CD4-positive, alpha-beta memory T cell (primary cell): Measurements from ENCODE around the gene LIMS2. TPM values are rescaled to one million over a fixed set of nuclear protein-coding genes. Genes with fewer than 3 reads are reported as not detected.

Experiments
- CTCF ChIA-PET: fragments of 350-600 bp; sonication (Branson Sonifier 250); formaldehyde crosslinking; loops from one replicate; lab custom pipeline; 2021; ENCODE audit warnings: inconsistent platforms; ENCODE audit not compliant: partially characterized antibody; lab: Charles Lee
- POLR2A ChIA-PET: fragments of 350-600 bp; sonication (Branson Sonifier 250); formaldehyde crosslinking; loops from one replicate; lab custom pipeline; 2021; ENCODE audit not compliant: partially characterized antibody; lab: Charles Lee
- DNase-seq, 5 donors: peaks; one replicate each; pipeline versions ENCODE4 v3.0.0 to v3.0.0-alpha.2; 2020 to 2022; ENCODE audit warnings: mixed read lengths in 1 of 5
- H3K27ac ChIP-seq: one replicate; pipeline ENCODE4 v1.7.0; 2013; ENCODE audit warnings: low read depth, low read length
- H3K27me3 ChIP-seq: 2 replicates; pipeline ENCODE4 v1.7.0; 2013; ENCODE audit warnings: mild to moderate bottlenecking, low read length, moderate library complexity; ENCODE audit not compliant: insufficient read depth
- H3K36me3 ChIP-seq: 2 replicates; pipeline ENCODE4 v1.7.0; 2013; ENCODE audit warnings: mild to moderate bottlenecking, low read length, moderate library complexity; ENCODE audit not compliant: insufficient read depth
- H3K4me1 ChIP-seq: 2 replicates; pipeline ENCODE4 v1.7.0; 2013; ENCODE audit warnings: mild to moderate bottlenecking, low read length, moderate library complexity; ENCODE audit not compliant: insufficient read depth
- H3K4me3 ChIP-seq, 2 donors: one replicate each; pipeline ENCODE4 v1.7.0; 2013; ENCODE audit warnings: low read length in 2 of 2, mild to moderate bottlenecking in 1 of 2
- H3K9me3 ChIP-seq, 2 donors: one replicate each; pipeline ENCODE4 v1.7.0; 2013; ENCODE audit warnings: low read length in 2 of 2, control low read depth in 1 of 2; ENCODE audit not compliant: control insufficient read depth in 1 of 2
- H3K27ac Mint-ChIP-seq, 7 donors: one replicate each; pipeline ENCODE4 v1.8.0; 2020 to 2021; ENCODE audit warnings: mixed read lengths in 7 of 7, mild to moderate bottlenecking in 6 of 7, inconsistent platforms in 3 of 7, moderate library complexity in 3 of 7
- H3K27me3 Mint-ChIP-seq, 2 donors: one replicate each; pipeline ENCODE4 v1.8.0; 2020 to 2021; ENCODE audit warnings: mixed read lengths in 2 of 2
- H3K36me3 Mint-ChIP-seq, 2 donors: one replicate each; pipeline ENCODE4 v1.8.0; 2020 to 2021; ENCODE audit warnings: mixed read lengths in 2 of 2, inconsistent platforms in 1 of 2, mild to moderate bottlenecking in 1 of 2
- H3K4me1 Mint-ChIP-seq, 4 donors: one replicate each; pipeline ENCODE4 v1.8.0; 2020 to 2021; ENCODE audit warnings: mixed read lengths in 4 of 4, mild to moderate bottlenecking in 1 of 4
- H3K4me3 Mint-ChIP-seq, 8 donors: one replicate each; pipeline ENCODE4 v1.8.0; 2020 to 2021; ENCODE audit warnings: mixed read lengths in 8 of 8, mild to moderate bottlenecking in 7 of 8, moderate library complexity in 6 of 8, inconsistent platforms in 3 of 8
- H3K9me3 Mint-ChIP-seq, 8 donors: one replicate each; pipeline ENCODE4 v1.8.0; 2020 to 2021; ENCODE audit warnings: mixed read lengths in 8 of 8, mild to moderate bottlenecking in 5 of 8, inconsistent platforms in 3 of 8, moderate library complexity in 1 of 8
- intact Hi-C: fragments of 100-400 bp; cut with micrococcal nuclease; formaldehyde crosslinking; loops from one replicate; pipeline ENCODE4 v1.15.1; 2023
- polyA plus RNA-seq, 2 donors: library from polyadenylated mRNA; unstranded; fragments of 300-500 nt; fragmentation: Illumina TruSeq; gene quantifications; one replicate each; pipeline ENCODE4 v1.2.3, GENCODE V29; 2021
- total RNA-seq, 2 experiments: library from RNA; stranded (reverse); gene quantifications; one replicate each; pipeline ENCODE4 v1.2.3, GENCODE V29; 2021

LIMS2 gene
- total and polyA plus RNA-seq, 4 experiments from 2014 or later = 6.0 to 15.9 (median 9.0) TPM

GRCh38 chr2:127590386-127591190, 84.7 kb downstream of the LIMS2 start:
- DNase-seq = no peak
- Histone ChIP-seq H3K9me3 (no peaks in the 10 kb centered on the region), H3K27me3 (no peaks in the 10 kb centered on the region), H3K27ac (no peak overlapping the region), H3K36me3 (no peaks in the 10 kb centered on the region), H3K4me3 (no peak overlapping the region), H3K4me1 (no peaks in the 10 kb centered on the region)
- H3K9me3 Mint-ChIP-seq = no peaks in the 10 kb centered on the region
- H3K4me3 Mint-ChIP-seq = no peak overlapping the region
- H3K27me3 Mint-ChIP-seq = peaks cover 0 to 2% of the 10 kb centered on the region in 2 donors
- POLR2A ChIA-PET = interaction anchor here (0.7 to 1.4 kb wide), 4 partner anchors 9 to 111 kb away, joined by 3 to 8 read pairs (median 4); partner anchors contain the start of gene SFT2D3
- intact Hi-C loops = loop anchor here (1.0 to 5.0 kb wide), 2 partner anchors 59 to 112 kb away; partner anchors contain the start of gene SFT2D3
- H3K4me1 Mint-ChIP-seq = peaks cover 0 to 10% (median 2%) of the 10 kb centered on the region in 4 donors
- no peak overlapping the region for H3K27ac Mint-ChIP-seq
- H3K36me3 Mint-ChIP-seq = no peaks in the 10 kb centered on the region
- CTCF ChIA-PET = interaction anchor here (0.6 to 4.2 kb wide), 20 partner anchors 8 to 384 kb away, joined by 3 to 98 read pairs (median 4); partner anchors contain the start of gene GPR17

- Histone ChIP-seq H3K27me3 (no peaks in the 10 kb centered on the region), H3K4me3 (no peak overlapping the region), H3K4me1 (no peaks in the 10 kb centered on the region), H3K27ac (no peak overlapping the region), H3K9me3 (no peaks in the 10 kb centered on the region), H3K36me3 (no peaks in the 10 kb centered on the region)
- intact Hi-C loops = loop anchor here (5.0 kb wide), 1 partner anchor 112 kb away; the partner anchor contains the start of gene SFT2D3
- Mint-ChIP-seq H3K36me3 (no peaks in the 10 kb centered on the region), H3K27me3 (peaks cover 0 to 2% of the 10 kb centered on the region in 2 donors), H3K4me3 (no peak overlapping the region), H3K27ac (no peak overlapping the region), H3K4me1 (peaks cover 0 to 7% (median 0%) of the 10 kb centered on the region in 4 donors), H3K9me3 (no peaks in the 10 kb centered on the region)
- no peak for DNase-seq
- ChIA-PET CTCF (interaction anchor here (2.2 to 4.2 kb wide), 3 partner anchors 52 to 63 kb away, joined by 16 to 98 read pairs (median 30); no protein-coding TSS in a partner anchor), POLR2A (no interaction called here)
These were observed 85.5 kb downstream of the LIMS2 start for GRCh38 chr2:127589841-127590240.

GRCh38 chr2:127589358-127589757, 86.0 kb downstream of the LIMS2 start:
- POLR2A ChIA-PET = no interaction called here

More at GRCh38 chr2:127589358-127589757, 86.0 kb downstream of the LIMS2 start:
- H3K36me3 Mint-ChIP-seq = no peaks in the 10 kb centered on the region
- Histone ChIP-seq H3K4me3 (no peak overlapping the region), H3K4me1 (no peaks in the 10 kb centered on the region), H3K27ac (no peak overlapping the region), H3K27me3 (no peaks in the 10 kb centered on the region), H3K36me3 (no peaks in the 10 kb centered on the region), H3K9me3 (no peaks in the 10 kb centered on the region)
- H3K4me3 Mint-ChIP-seq = no peak overlapping the region
- no peak for DNase-seq
- CTCF ChIA-PET = interaction anchor here (2.5 to 4.2 kb wide), 2 partner anchors 53 to 60 kb away, joined by 16 to 98 read pairs; no protein-coding TSS in a partner anchor
- intact Hi-C loops = no loop called here
- no peaks in the 10 kb centered on the region for H3K9me3 Mint-ChIP-seq
- peaks cover 0 to 2% of the 10 kb centered on the region in 2 donors for H3K27me3 Mint-ChIP-seq
- peaks cover 0 to 2% (median 0%) of the 10 kb centered on the region in 4 donors for H3K4me1 Mint-ChIP-seq
- no peak overlapping the region for H3K27ac Mint-ChIP-seq

Other genes starting within 250 kb of the LIMS2 start
- 10 to 100 TPM; 55.2 to 59.7 TPM for gene IWS1, start 149.0 kb downstream of the LIMS2 start, total RNA-seq
- gene IWS1, start 149.0 kb downstream of the LIMS2 start, polyA plus RNA-seq = 10 to 100 TPM in 1 of 2 donors, 1 to 10 TPM in 1; 4.4 to 39.6 TPM
- not detected for gene MYO7B, start 139.8 kb downstream of the LIMS2 start, total RNA-seq
- gene MYO7B, start 139.8 kb downstream of the LIMS2 start, polyA plus RNA-seq = not detected
- not detected for gene GPR17, start 29.4 kb downstream of the LIMS2 start, total RNA-seq
- gene GPR17, start 29.4 kb downstream of the LIMS2 start, polyA plus RNA-seq = not detected
- gene SFT2D3, start 26.0 kb upstream of the LIMS2 start, total RNA-seq = 10 to 100 TPM; 14.4 to 15.4 TPM
- 1 to 10 TPM; 1.5 TPM for gene SFT2D3, start 26.0 kb upstream of the LIMS2 start, polyA plus RNA-seq
- 10 to 100 TPM; 84.9 to 86.2 TPM for gene WDR33, start 135.6 kb upstream of the LIMS2 start, total RNA-seq
- gene WDR33, start 135.6 kb upstream of the LIMS2 start, polyA plus RNA-seq = 10 to 100 TPM; 19.4 to 55.9 TPM
- gene POLR2D, start 182.6 kb upstream of the LIMS2 start, total RNA-seq = 10 to 100 TPM; 29.4 to 30.7 TPM
- gene POLR2D, start 182.6 kb upstream of the LIMS2 start, polyA plus RNA-seq = 10 to 100 TPM; 33.1 to 44.9 TPM
- 10 to 100 TPM; 17.4 to 18.7 TPM for gene AMMECR1L, start 210.4 kb upstream of the LIMS2 start, total RNA-seq
- gene AMMECR1L, start 210.4 kb upstream of the LIMS2 start, polyA plus RNA-seq = 1 to 10 TPM; 3.3 to 9.9 TPM